Sigmoid colon (tissue), 7 donors: ENCODE data around the gene CDHR5. TPM values are rescaled to one million over a fixed set of nuclear protein-coding genes. Genes with fewer than 3 reads are reported as not detected.

Experiments used
- DNase-seq: peaks from one replicate; pipeline ENCODE4 v3.0.0-alpha.2; 2019
- H3K27ac ChIP-seq, 4 donors: fragments of 200-600 bp; sonication (generic); one replicate each; pipeline ENCODE4 v1.5.1; 2016 to 2019; ENCODE audit warnings: mild to moderate bottlenecking in 1 of 4
- H3K27me3 ChIP-seq, 3 donors: fragments of 200-600 bp; sonication (generic); one replicate each; pipeline ENCODE4 v1.5.1; 2019; ENCODE audit warnings: mild to moderate bottlenecking in 1 of 3
- H3K36me3 ChIP-seq, 4 donors: fragments of 200-600 bp; sonication (generic); one replicate each; pipeline ENCODE4 v1.5.1; 2016 to 2019
- H3K4me1 ChIP-seq, 4 donors: fragments of 200-600 bp; sonication (generic); one replicate each; pipeline ENCODE4 v1.5.1; 2017 to 2019
- H3K4me3 ChIP-seq, 4 donors: fragments of 200-600 bp; sonication (generic); one replicate each; pipeline ENCODE4 v1.5.1; 2017 to 2019; ENCODE audit warnings: mild to moderate bottlenecking in 2 of 4, moderate library complexity in 1 of 4
- H3K9me3 ChIP-seq, 4 donors: fragments of 200-600 bp in 3 of 4; sonication (generic) in 3 of 4; one replicate each; pipeline versions ENCODE4 v1.5.1 to v1.6.1; 2013 to 2019
- EP300 ChIP-seq, 4 donors: sonication (generic); formaldehyde crosslinking; IDR thresholded peaks; one replicate each; pipeline ENCODE4 v1.6.1; 2017; ENCODE audit warnings: antibody characterized with exemption in 4 of 4
- POLR2A ChIP-seq, 2 donors: fragments of 450-650 bp; IDR thresholded peaks; one replicate each; pipeline ENCODE4 v1.6.1; 2016; ENCODE audit warnings: antibody characterized with exemption in 2 of 2, mild to moderate bottlenecking in 2 of 2, moderate library complexity in 2 of 2
- POLR2AphosphoS5 ChIP-seq, 4 donors: sonication (generic); formaldehyde crosslinking; IDR thresholded peaks; one replicate each; pipeline ENCODE4 v1.6.1; 2017; ENCODE audit warnings: antibody characterized with exemption in 4 of 4
- WGBS, 2 donors: extraction: QIAGEN DNeasy Blood & Tissue Kit; methylation state at CpG; one replicate each; pipeline ENCODE4 v1.1.7; 2013; 5-methylcytosine and 5-hydroxymethylcytosine counted together
- intact Hi-C: fragments of 100-400 bp; cut with DNase I; formaldehyde crosslinking; loops from one replicate; pipeline ENCODE4 v1.15.1; 2023
- polyA plus RNA-seq, 3 donors: library from polyadenylated mRNA; stranded (reverse); fragments of 200-250 nt; gene quantifications; one replicate each; pipeline ENCODE4 v1.2.3, GENCODE V29; 2013
- total RNA-seq, 4 donors: library from RNA; depleted of rRNA; stranded (reverse); fragments of >200 nt; gene quantifications; one replicate each; pipeline ENCODE4 v1.1.0, GENCODE V29; 2016
- TF ChIP-seq, protein P1 (sequence below), 4 experiments: fragments of 450-650 bp in 3 of 4; fragments of 200-600 bp in 1 of 4; IDR thresholded peaks; one replicate each; pipeline ENCODE4 v1.5.1; 2016 to 2019; ENCODE audit warnings: antibody characterized with exemption in 4 of 4, mild to moderate bottlenecking in 3 of 4, moderate library complexity in 2 of 4
- donor health status: healthy with polysubstance abuse.
- donor health status: Bipolar disorder and iron deficiency.
- donor health status: healthy.

CDHR5 gene, protein sequence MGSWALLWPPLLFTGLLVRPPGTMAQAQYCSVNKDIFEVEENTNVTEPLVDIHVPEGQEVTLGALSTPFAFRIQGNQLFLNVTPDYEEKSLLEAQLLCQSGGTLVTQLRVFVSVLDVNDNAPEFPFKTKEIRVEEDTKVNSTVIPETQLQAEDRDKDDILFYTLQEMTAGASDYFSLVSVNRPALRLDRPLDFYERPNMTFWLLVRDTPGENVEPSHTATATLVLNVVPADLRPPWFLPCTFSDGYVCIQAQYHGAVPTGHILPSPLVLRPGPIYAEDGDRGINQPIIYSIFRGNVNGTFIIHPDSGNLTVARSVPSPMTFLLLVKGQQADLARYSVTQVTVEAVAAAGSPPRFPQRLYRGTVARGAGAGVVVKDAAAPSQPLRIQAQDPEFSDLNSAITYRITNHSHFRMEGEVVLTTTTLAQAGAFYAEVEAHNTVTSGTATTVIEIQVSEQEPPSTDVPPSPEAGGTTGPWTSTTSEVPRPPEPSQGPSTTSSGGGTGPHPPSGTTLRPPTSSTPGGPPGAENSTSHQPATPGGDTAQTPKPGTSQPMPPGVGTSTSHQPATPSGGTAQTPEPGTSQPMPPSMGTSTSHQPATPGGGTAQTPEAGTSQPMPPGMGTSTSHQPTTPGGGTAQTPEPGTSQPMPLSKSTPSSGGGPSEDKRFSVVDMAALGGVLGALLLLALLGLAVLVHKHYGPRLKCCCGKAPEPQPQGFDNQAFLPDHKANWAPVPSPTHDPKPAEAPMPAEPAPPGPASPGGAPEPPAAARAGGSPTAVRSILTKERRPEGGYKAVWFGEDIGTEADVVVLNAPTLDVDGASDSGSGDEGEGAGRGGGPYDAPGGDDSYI
- 1 to 10 TPM in 2 of 4 donors, not detected in 2; 1.8 to 1.9 TPM for total RNA-seq
- polyA plus RNA-seq = 100 to 1,000 TPM in 1 of 3 donors, 10 to 100 TPM in 2; 18.0 to 136 (median 29.4) TPM

DNA sequence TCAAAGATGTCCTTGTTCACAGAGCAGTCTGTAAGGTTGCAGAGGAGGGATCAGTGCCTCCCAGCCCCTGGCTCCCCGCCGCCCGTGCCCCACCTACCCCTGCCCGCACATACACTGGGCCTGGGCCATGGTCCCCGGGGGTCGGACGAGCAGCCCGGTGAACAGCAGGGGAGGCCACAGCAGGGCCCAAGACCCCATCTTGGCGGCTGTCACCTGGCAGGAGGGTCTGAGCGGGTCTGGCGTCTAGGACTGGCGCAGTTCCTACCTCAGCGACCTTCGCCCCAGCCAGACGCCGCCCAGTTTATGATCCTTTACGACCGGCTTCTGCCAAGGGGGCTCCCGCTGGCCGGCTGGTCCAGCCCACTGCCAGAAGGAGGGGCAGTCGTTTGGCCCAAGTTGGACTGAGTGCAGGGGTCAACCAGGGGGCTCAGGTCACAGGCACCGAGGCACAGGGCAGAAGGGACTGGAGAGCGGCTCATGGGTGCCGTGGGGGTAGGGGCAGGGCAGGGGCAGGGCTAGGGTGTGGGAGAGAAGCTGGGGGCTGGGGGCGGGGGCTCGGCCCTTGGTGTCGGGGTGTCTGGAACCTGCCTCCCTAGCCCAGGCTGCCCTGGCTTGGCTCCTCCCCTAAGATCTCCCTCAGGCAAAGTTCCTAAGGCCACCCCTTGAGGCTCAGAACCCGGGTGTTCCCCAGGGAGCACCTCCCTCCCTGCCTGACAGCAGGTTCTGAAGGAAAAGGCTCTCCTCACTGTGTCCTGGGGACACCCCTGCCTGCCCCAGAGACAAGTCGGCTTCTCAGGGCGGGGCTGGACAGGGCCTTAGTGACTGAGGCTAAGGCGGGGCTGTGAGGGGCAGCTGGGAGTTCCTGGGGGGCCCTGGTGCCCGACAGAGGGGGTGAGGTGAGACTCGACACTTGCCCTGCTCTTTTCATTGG, at the start of gene CDHR5:
Gene CDHR5 (minus strand): TSS at position 251 of the 931 bp plus-strand sequence. CDS start 53 bp downstream, at position 198.
- Histone ChIP-seq H3K36me3 (peaks cover 0 to 18% (median 3%) of the 10 kb centered on the region in 4 donors), H3K4me1 (peaks cover 0 to 28% (median 24%) of the 10 kb centered on the region in 4 donors), H3K27me3 (peaks cover 0 to 37% (median 0%) of the 10 kb centered on the region in 3 donors), H3K27ac (no peak within 1 kb of the TSS), H3K9me3 (no peaks in the 10 kb centered on the region), H3K4me3 (no peak within 1 kb of the TSS)
- TF ChIP-seq EP300 (IDR thresholded peaks at IDR 0.05) = no peak
- peak in 1 of 4 donors; percentile 31 for TF ChIP-seq POLR2AphosphoS5 (IDR thresholded peaks at IDR 0.05)
- TF ChIP-seq POLR2A (IDR thresholded peaks at IDR 0.05) = peak in 1 of 2 donors; percentile 61
- DNase-seq = no peak
- intact Hi-C loops = no loop called here
- WGBS, 2 donors = 18 to 62% methylated on average over 33 of the region's 33 CpGs

DNA sequence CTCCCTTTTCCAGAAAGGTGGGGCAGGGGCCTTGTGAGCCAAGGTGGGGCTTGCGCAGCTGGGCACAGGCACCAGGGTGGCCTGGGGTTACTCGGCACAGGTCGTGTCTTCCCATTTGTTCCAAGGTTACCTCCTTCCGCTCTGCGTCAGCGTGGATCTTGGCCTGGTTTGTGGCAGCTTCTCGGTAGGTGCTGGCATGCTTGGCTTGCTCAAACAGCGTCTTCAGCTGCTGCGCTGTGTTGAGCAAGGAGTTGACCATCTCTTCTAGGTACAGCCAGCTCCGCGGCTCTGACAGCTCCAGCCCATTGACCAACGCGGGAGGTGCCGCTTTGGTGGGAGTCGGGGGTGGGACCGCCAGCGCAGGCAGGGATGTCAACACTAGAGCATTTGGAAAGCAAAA, 49.7 kb upstream of the CDHR5 start:
- Histone ChIP-seq H3K4me3 (no peak overlapping the region), H3K36me3 (peaks cover 0 to 73% (median 24%) of the 10 kb centered on the region in 4 donors), H3K27me3 (no peaks in the 10 kb centered on the region), H3K27ac (no peak overlapping the region), H3K9me3 (no peaks in the 10 kb centered on the region), H3K4me1 (no peaks in the 10 kb centered on the region)
- intact Hi-C loops = no loop called here
- TF ChIP-seq POLR2A (IDR thresholded peaks at IDR 0.05) = no peak
- TF ChIP-seq, protein P1, sequence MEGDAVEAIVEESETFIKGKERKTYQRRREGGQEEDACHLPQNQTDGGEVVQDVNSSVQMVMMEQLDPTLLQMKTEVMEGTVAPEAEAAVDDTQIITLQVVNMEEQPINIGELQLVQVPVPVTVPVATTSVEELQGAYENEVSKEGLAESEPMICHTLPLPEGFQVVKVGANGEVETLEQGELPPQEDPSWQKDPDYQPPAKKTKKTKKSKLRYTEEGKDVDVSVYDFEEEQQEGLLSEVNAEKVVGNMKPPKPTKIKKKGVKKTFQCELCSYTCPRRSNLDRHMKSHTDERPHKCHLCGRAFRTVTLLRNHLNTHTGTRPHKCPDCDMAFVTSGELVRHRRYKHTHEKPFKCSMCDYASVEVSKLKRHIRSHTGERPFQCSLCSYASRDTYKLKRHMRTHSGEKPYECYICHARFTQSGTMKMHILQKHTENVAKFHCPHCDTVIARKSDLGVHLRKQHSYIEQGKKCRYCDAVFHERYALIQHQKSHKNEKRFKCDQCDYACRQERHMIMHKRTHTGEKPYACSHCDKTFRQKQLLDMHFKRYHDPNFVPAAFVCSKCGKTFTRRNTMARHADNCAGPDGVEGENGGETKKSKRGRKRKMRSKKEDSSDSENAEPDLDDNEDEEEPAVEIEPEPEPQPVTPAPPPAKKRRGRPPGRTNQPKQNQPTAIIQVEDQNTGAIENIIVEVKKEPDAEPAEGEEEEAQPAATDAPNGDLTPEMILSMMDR (IDR thresholded peaks at IDR 0.05) = no peak
- no peak for TF ChIP-seq EP300 (IDR thresholded peaks at IDR 0.05)
- TF ChIP-seq POLR2AphosphoS5 (IDR thresholded peaks at IDR 0.05) = no peak
- WGBS, 2 donors = 91 to 95% methylated on average over 17 of the region's 17 CpGs
- DNase-seq = no peak

DNA sequence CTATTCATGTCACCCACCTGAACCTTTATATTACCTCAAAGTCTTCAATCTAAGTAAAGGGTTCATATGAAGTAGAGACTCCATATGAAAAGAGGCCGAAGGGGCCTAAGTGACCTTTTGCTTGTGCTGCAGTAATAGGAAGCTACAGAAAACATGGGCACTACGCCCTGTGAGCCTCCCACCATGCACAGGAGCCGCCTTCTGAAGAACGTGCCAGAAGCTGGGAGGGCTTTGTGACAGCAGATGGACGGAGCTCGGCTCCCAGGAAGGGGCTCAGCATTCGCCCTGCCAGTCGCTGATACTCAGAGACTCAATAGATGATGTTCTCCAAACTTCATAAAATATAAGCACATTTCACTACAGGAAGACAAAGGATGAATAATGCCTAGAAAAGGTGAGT, 49.1 kb upstream of the CDHR5 start:
- H3K9me3 ChIP-seq = no peaks in the 10 kb centered on the region
- TF ChIP-seq POLR2AphosphoS5 (IDR thresholded peaks at IDR 0.05) (no peak), EP300 (IDR thresholded peaks at IDR 0.05) (no peak), POLR2A (IDR thresholded peaks at IDR 0.05) (no peak)
- TF ChIP-seq, protein P1 (IDR thresholded peaks at IDR 0.05) = no peak
- intact Hi-C loops = no loop called here
- 95 to 96% methylated on average over 8 of the region's 8 CpGs for WGBS, 2 donors
- DNase-seq = no peak
- no peaks in the 10 kb centered on the region for H3K27me3 ChIP-seq
- H3K4me3 ChIP-seq = no peak overlapping the region
- no peak overlapping the region for H3K27ac ChIP-seq
- no peaks in the 10 kb centered on the region for H3K4me1 ChIP-seq
- H3K36me3 ChIP-seq = peaks cover 0 to 68% (median 23%) of the 10 kb centered on the region in 4 donors

DNA sequence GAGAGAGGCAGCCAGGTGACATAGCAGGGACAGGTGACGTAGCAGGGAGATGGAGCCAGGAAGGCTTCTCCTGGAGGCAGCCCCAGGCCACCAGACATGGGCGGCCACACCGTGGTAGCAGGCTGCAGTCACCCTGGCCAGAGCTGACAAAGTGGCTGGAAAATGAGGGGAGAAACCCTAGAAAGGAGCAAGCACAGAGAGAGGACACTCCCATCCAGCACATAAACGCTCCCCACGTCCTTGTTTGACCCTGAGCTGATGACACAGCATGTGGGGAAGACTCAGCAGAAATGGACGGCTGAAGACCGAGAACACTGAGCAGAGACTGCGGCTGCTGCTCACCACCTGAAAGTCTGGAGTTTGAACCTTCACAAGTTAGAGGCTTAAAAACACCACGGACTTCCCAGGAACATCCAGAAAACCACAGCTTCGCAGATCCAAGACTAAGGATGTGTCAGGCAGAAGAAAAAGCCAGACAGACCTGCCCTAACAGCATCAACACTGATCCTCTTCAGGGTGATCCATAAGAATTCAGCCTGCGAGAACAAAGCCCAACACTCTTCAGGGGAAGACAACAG, 41.0 kb upstream of the CDHR5 start:
- Histone ChIP-seq H3K36me3 (no peaks in the 10 kb centered on the region), H3K4me1 (peaks cover 0 to 17% (median 10%) of the 10 kb centered on the region in 4 donors), H3K9me3 (no peaks in the 10 kb centered on the region), H3K27ac (peak overlapping the region; percentile 28 to 69 (median 63)), H3K4me3 (no peak overlapping the region), H3K27me3 (no peaks in the 10 kb centered on the region)
- WGBS, 2 donors = 76 to 79% methylated on average over 11 of the region's 11 CpGs
- TF ChIP-seq POLR2AphosphoS5 (IDR thresholded peaks at IDR 0.05) (peak in 2 of 4 donors; percentile 22 to 26), POLR2A (IDR thresholded peaks at IDR 0.05) (no peak)
- intact Hi-C loops = no loop called here
- DNase-seq = peak; percentile 77
